ENCODE data around the gene YBEY. TPM values are rescaled to one million over a fixed set of nuclear protein-coding genes. Genes with fewer than 3 reads are reported as not detected.

Gene YBEY
- total RNA-seq, 1 donor from 2014 or later: 10.6 TPM

DNA sequence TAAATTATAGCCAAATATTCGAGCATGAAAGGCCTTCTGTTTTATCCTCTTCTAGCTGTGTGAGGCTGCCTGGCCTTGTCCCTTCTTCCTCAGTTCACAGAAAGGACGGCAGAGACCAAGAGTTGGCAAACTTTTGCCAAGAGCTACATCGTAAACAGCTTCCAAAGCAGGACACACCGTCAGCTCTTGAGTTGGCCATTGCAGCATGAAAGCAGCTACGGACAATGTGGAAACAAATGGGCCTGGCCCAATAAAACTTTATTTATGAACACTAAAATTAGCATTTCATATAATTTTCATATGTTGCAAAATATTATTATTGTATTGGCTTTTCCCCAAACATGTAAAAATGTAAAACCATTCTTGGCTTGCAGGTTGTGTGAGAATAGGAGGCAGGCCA, 26.8 kb downstream of the YBEY start:
- TF ChIP-seq, protein P1, sequence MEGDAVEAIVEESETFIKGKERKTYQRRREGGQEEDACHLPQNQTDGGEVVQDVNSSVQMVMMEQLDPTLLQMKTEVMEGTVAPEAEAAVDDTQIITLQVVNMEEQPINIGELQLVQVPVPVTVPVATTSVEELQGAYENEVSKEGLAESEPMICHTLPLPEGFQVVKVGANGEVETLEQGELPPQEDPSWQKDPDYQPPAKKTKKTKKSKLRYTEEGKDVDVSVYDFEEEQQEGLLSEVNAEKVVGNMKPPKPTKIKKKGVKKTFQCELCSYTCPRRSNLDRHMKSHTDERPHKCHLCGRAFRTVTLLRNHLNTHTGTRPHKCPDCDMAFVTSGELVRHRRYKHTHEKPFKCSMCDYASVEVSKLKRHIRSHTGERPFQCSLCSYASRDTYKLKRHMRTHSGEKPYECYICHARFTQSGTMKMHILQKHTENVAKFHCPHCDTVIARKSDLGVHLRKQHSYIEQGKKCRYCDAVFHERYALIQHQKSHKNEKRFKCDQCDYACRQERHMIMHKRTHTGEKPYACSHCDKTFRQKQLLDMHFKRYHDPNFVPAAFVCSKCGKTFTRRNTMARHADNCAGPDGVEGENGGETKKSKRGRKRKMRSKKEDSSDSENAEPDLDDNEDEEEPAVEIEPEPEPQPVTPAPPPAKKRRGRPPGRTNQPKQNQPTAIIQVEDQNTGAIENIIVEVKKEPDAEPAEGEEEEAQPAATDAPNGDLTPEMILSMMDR (IDR thresholded peaks at IDR 0.05): no peak
- Mint-ChIP-seq H3K27ac (ENCODE audit: unreplicated experiment) (no peak overlapping the region), H3K4me3 (ENCODE audit: unreplicated experiment) (no peak overlapping the region), H3K36me3 (ENCODE audit: low read depth) (peaks cover 5% of the 10 kb centered on the region), H3K9me3 (ENCODE audit: low read depth) (no peaks in the 10 kb centered on the region), H3K27me3 (ENCODE audit: low read depth) (no peaks in the 10 kb centered on the region), H3K4me1 (ENCODE audit: low read depth) (no peaks in the 10 kb centered on the region)
- DNase-seq (ENCODE audit: low spot score): no peak

- H3K9me3 Mint-ChIP-seq (ENCODE audit: low read depth): no peaks in the 10 kb centered on the region
- no peak overlapping the region for H3K4me3 Mint-ChIP-seq (ENCODE audit: unreplicated experiment)
- H3K4me1 Mint-ChIP-seq (ENCODE audit: low read depth): no peaks in the 10 kb centered on the region
- no peak overlapping the region for H3K27ac Mint-ChIP-seq (ENCODE audit: unreplicated experiment)
- no peaks in the 10 kb centered on the region for H3K27me3 Mint-ChIP-seq (ENCODE audit: low read depth)
- DNase-seq (ENCODE audit: low spot score): no peak
- TF ChIP-seq, protein P1 (IDR thresholded peaks at IDR 0.05): no peak
- H3K36me3 Mint-ChIP-seq (ENCODE audit: low read depth): peaks cover 3% of the 10 kb centered on the region
Measured at GRCh38 chr21:46314441-46315020, 28.4 kb downstream of the YBEY start.

GRCh38 chr21:46316708-46317324, 30.7 kb downstream of the YBEY start:
- no peaks in the 10 kb centered on the region for H3K27me3 Mint-ChIP-seq (ENCODE audit: low read depth)
- no peaks in the 10 kb centered on the region for H3K9me3 Mint-ChIP-seq (ENCODE audit: low read depth)
- H3K4me1 Mint-ChIP-seq (ENCODE audit: low read depth): peaks cover 14% of the 10 kb centered on the region
- H3K27ac Mint-ChIP-seq (ENCODE audit: unreplicated experiment): no peak overlapping the region
- no peak overlapping the region for H3K4me3 Mint-ChIP-seq (ENCODE audit: unreplicated experiment)
- no peak for DNase-seq (ENCODE audit: low spot score)
- TF ChIP-seq, protein P1 (IDR thresholded peaks at IDR 0.05): no peak
- peaks cover 2% of the 10 kb centered on the region for H3K36me3 Mint-ChIP-seq (ENCODE audit: low read depth)

GRCh38 chr21:46317710-46318463, 31.7 kb downstream of the YBEY start:
- no peak overlapping the region for H3K27ac Mint-ChIP-seq (ENCODE audit: unreplicated experiment)
- no peaks in the 10 kb centered on the region for H3K27me3 Mint-ChIP-seq (ENCODE audit: low read depth)
- peaks cover 24% of the 10 kb centered on the region for H3K4me1 Mint-ChIP-seq (ENCODE audit: low read depth)
- TF ChIP-seq, protein P1 (IDR thresholded peaks at IDR 0.05): no peak
- DNase-seq (ENCODE audit: low spot score): no peak
- no peaks in the 10 kb centered on the region for H3K9me3 Mint-ChIP-seq (ENCODE audit: low read depth)
- H3K4me3 Mint-ChIP-seq (ENCODE audit: unreplicated experiment): no peak overlapping the region
- peaks cover 2% of the 10 kb centered on the region for H3K36me3 Mint-ChIP-seq (ENCODE audit: low read depth)

DNA sequence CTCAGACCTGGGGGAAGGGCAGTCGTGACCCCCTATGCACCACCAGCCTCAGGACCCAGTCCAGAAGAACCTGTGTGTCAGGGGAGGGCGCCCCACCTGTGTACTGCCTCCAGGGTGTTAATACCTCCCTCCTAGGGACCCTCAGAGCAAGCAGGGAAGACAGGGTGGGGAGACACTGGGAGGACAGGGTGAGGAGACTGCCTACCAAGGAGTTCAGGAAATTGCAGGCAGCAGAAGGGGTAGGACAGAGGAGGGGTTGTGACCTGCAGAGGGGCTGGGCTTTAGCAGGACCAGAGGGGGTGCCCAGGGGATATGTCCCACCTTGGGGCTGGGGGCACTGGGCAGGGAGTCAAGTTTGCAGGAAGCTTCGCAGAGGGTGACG, 32.3 kb downstream of the YBEY start:
- Mint-ChIP-seq H3K4me3 (ENCODE audit: unreplicated experiment) (no peak overlapping the region), H3K4me1 (ENCODE audit: low read depth) (peaks cover 29% of the 10 kb centered on the region), H3K9me3 (ENCODE audit: low read depth) (no peaks in the 10 kb centered on the region), H3K36me3 (ENCODE audit: low read depth) (peaks cover 2% of the 10 kb centered on the region), H3K27ac (ENCODE audit: unreplicated experiment) (no peak overlapping the region), H3K27me3 (ENCODE audit: low read depth) (no peaks in the 10 kb centered on the region)
- TF ChIP-seq, protein P1 (IDR thresholded peaks at IDR 0.05): no peak
- DNase-seq (ENCODE audit: low spot score): no peak

Data from chondrocyte (in vitro differentiated cells).